ENCODE results near the gene TRAFD1.
A peak's percentile ranks its signal among the peaks of the same experiment; 100 is the strongest.

The TRAFD1 gene

GRCh38 chr12:112179916-112180315 lies 54.6 kb downstream of the TRAFD1 start:
- Histone ChIP-seq H3K36me3 (replicated peaks; ENCODE audit: low read depth, low read length) (peaks cover 22% of the 10 kb centered on the region), H3K9me3 (ENCODE audit: insufficient read depth, low read length) (no peaks in the 10 kb centered on the region), H3K4me3 (ENCODE audit: low read length) (no peak overlapping the region), H3K4me1 (ENCODE audit: low read length) (peaks cover 12% of the 10 kb centered on the region), H2AFZ (ENCODE audit: low read depth, low read length) (no peak overlapping the region), H3K4me2 (ENCODE audit: low read length) (no peak overlapping the region), H3K27ac (ENCODE audit: low read length) (0 out of 2 replicates have a peak overlapping the region, but pooled peaks have one; percentile 43), H3K27me3 (ENCODE audit: low read depth, low read length) (no peaks in the 10 kb centered on the region), H3K79me2 (ENCODE audit: low read length) (no peaks in the 10 kb centered on the region), H3K9ac (ENCODE audit: low read length) (no peak overlapping the region), H4K20me1 (ENCODE audit: insufficient read depth, low read length) (no peaks in the 10 kb centered on the region)
- TF ChIP-seq, protein P1, sequence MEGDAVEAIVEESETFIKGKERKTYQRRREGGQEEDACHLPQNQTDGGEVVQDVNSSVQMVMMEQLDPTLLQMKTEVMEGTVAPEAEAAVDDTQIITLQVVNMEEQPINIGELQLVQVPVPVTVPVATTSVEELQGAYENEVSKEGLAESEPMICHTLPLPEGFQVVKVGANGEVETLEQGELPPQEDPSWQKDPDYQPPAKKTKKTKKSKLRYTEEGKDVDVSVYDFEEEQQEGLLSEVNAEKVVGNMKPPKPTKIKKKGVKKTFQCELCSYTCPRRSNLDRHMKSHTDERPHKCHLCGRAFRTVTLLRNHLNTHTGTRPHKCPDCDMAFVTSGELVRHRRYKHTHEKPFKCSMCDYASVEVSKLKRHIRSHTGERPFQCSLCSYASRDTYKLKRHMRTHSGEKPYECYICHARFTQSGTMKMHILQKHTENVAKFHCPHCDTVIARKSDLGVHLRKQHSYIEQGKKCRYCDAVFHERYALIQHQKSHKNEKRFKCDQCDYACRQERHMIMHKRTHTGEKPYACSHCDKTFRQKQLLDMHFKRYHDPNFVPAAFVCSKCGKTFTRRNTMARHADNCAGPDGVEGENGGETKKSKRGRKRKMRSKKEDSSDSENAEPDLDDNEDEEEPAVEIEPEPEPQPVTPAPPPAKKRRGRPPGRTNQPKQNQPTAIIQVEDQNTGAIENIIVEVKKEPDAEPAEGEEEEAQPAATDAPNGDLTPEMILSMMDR (IDR thresholded peaks at IDR 0.05; ENCODE audit: low read depth, low read length) = no peak
- no peak for TF ChIP-seq EZH2phosphoT487 (IDR thresholded peaks at IDR 0.05; ENCODE audit: low read depth)

DNA sequence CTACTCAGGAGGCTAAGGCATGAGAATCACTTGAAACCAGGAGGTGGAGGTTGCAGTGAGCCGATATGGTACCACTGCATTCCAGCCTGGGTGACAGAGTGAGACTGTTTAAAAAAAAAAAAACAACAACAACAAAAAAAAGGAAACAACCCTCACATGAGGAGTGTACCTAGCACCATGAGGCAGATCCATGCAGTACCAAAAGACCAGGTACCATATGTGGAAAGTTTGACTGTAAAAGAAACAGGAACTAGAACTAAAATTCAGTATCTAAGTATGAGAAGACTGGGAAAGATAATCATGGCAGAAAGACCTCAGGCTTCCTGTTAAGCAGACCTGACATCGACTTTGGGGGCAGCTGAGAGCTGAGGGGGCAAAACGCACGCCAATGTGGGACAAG lies 55.1 kb downstream of the TRAFD1 start:
- H3K79me2 ChIP-seq (ENCODE audit: low read length) = no peaks in the 10 kb centered on the region
- H3K27me3 ChIP-seq (ENCODE audit: low read depth, low read length) = no peaks in the 10 kb centered on the region
- no peaks in the 10 kb centered on the region for H3K9me3 ChIP-seq (ENCODE audit: insufficient read depth, low read length)
- peaks cover 19% of the 10 kb centered on the region for H3K36me3 ChIP-seq (replicated peaks; ENCODE audit: low read depth, low read length)
- H3K4me1 ChIP-seq (ENCODE audit: low read length) = peaks cover 12% of the 10 kb centered on the region
- H3K9ac ChIP-seq (ENCODE audit: low read length) = no peak overlapping the region
- H2AFZ ChIP-seq (ENCODE audit: low read depth, low read length) = no peak overlapping the region
- no peak for TF ChIP-seq EZH2phosphoT487 (IDR thresholded peaks at IDR 0.05; ENCODE audit: low read depth)
- TF ChIP-seq, protein P1 (IDR thresholded peaks at IDR 0.05; ENCODE audit: low read depth, low read length) = no peak
- no peaks in the 10 kb centered on the region for H4K20me1 ChIP-seq (ENCODE audit: insufficient read depth, low read length)
- H3K4me2 ChIP-seq (ENCODE audit: low read length) = peak overlapping the region; percentile 51
- peak overlapping the region; percentile 43 for H3K27ac ChIP-seq (ENCODE audit: low read length)
- no peak overlapping the region for H3K4me3 ChIP-seq (ENCODE audit: low read length)

GRCh38 chr12:112182499-112182898 lies 57.1 kb downstream of the TRAFD1 start:
- Histone ChIP-seq H3K4me3 (ENCODE audit: low read length) (no peak overlapping the region), H3K27ac (ENCODE audit: low read length) (no peak overlapping the region), H4K20me1 (ENCODE audit: insufficient read depth, low read length) (no peaks in the 10 kb centered on the region), H3K27me3 (ENCODE audit: low read depth, low read length) (no peaks in the 10 kb centered on the region), H3K36me3 (replicated peaks; ENCODE audit: low read depth, low read length) (peaks cover 19% of the 10 kb centered on the region), H3K9ac (ENCODE audit: low read length) (no peak overlapping the region), H3K4me1 (ENCODE audit: low read length) (peaks cover 12% of the 10 kb centered on the region), H3K4me2 (ENCODE audit: low read length) (no peak overlapping the region), H3K9me3 (ENCODE audit: insufficient read depth, low read length) (no peaks in the 10 kb centered on the region), H2AFZ (ENCODE audit: low read depth, low read length) (no peak overlapping the region), H3K79me2 (ENCODE audit: low read length) (no peaks in the 10 kb centered on the region)
- TF ChIP-seq, protein P1 (IDR thresholded peaks at IDR 0.05; ENCODE audit: low read depth, low read length) = no peak
- no peak for TF ChIP-seq EZH2phosphoT487 (IDR thresholded peaks at IDR 0.05; ENCODE audit: low read depth)

DNA sequence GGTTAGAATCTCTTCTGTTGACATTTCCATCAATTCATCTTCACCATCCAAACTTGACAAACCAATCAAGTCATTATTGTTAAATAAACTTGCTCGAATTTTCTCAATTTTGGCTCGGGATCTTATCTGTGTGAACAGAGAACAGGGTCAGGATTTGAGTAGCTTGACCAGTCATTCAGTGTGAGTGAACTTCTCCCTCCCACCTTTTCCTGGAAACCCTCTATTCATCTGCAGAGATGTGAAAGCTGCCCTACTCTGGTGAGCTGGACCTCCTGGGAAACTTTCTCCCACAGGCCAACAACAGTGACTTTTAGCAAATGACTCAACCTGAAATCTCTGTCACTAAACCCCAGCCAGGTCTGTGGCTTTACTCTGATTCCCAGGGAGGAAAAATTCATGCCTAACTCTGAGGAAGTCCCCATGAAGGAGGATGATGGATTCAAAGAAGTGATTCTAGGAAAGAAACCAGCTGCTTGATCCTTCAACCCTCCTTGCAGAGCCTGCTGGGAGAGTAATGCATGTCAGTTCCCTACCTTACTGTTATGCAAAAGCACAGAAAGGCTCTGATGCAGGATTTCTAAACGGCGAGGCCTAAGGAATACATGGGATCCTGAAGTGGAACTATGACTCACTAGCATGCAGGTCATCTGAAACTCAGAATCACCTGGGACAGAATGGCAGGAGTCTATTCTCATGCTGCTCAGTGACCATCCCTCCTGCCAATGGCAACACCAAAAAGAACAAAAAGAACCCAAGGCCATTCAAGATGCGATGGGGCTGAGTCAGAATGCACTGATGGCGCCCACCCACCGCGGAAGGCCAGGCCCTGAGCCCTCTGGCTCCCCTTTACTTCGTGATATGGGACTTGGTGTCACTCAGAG lies 58.0 kb downstream of the TRAFD1 start:
- Histone ChIP-seq H3K27me3 (ENCODE audit: low read depth, low read length) (no peaks in the 10 kb centered on the region), H4K20me1 (ENCODE audit: insufficient read depth, low read length) (no peaks in the 10 kb centered on the region), H2AFZ (ENCODE audit: low read depth, low read length) (no peak overlapping the region), H3K4me2 (ENCODE audit: low read length) (no peak overlapping the region), H3K9ac (ENCODE audit: low read length) (no peak overlapping the region), H3K27ac (ENCODE audit: low read length) (no peak overlapping the region), H3K9me3 (ENCODE audit: insufficient read depth, low read length) (no peaks in the 10 kb centered on the region), H3K36me3 (replicated peaks; ENCODE audit: low read depth, low read length) (peaks cover 16% of the 10 kb centered on the region), H3K4me1 (ENCODE audit: low read length) (peaks cover 12% of the 10 kb centered on the region), H3K4me3 (ENCODE audit: low read length) (no peak overlapping the region), H3K79me2 (ENCODE audit: low read length) (no peaks in the 10 kb centered on the region)
- TF ChIP-seq, protein P1 (IDR thresholded peaks at IDR 0.05; ENCODE audit: low read depth, low read length) = no peak
- no peak for TF ChIP-seq EZH2phosphoT487 (IDR thresholded peaks at IDR 0.05; ENCODE audit: low read depth)
